Endothelial cell of umbilical vein (primary cell): ENCODE measurements around the gene LSP1.

Source experiments
- CTCF ChIP-seq, 2 donors: IDR thresholded peaks; 1 replicate in 1 of 2; 2 replicates in 1 of 2; pipeline ENCODE4 v1.5.1; 2011; ENCODE audit warnings: low read length in 2 of 2, mild to moderate bottlenecking in 2 of 2, moderate library complexity in 2 of 2, control low read depth in 1 of 2, inconsistent platforms in 1 of 2, low read depth in 1 of 2; ENCODE audit not compliant: insufficient read depth in 1 of 2; ENCODE audit errors: extremely low read depth in 1 of 2
- EZH2 ChIP-seq: IDR thresholded peaks from 2 replicates; pipeline ENCODE4 v1.6.1; 2012; ENCODE audit warnings: borderline replicate concordance, low read depth, mild to moderate bottlenecking, moderate library complexity, low read length, inconsistent platforms; ENCODE audit not compliant: severe bottlenecking
- MAX ChIP-seq: IDR thresholded peaks from 2 replicates; pipeline ENCODE4 v1.6.1; 2011; ENCODE audit not compliant: insufficient read depth, insufficient read length
- MYC ChIP-seq: IDR thresholded peaks from one replicate; pipeline ENCODE4 v1.6.1; 2011; ENCODE audit warnings: mild to moderate bottlenecking, low read depth, low read length
- POLR2A ChIP-seq: IDR thresholded peaks from 2 replicates; pipeline ENCODE4 v1.6.1; 2012; ENCODE audit warnings: low read depth, mild to moderate bottlenecking, control low read depth, low read length
- POLR2AphosphoS5 ChIP-seq: IDR thresholded peaks from 2 replicates; pipeline ENCODE4 v1.6.1; 2012; ENCODE audit warnings: low read depth, mild to moderate bottlenecking, control low read depth, low read length, moderate library complexity; ENCODE audit not compliant: insufficient read depth

GRCh38 chr11:1870326-1870696, 17.4 kb downstream of the LSP1 start:
- TF ChIP-seq POLR2A, result no peak
- TF ChIP-seq MAX, result no peak
- no peak for TF ChIP-seq POLR2AphosphoS5
- no peak for TF ChIP-seq CTCF (IDR thresholded peaks at IDR 0.05; ENCODE audit: extremely low read depth in 1 of 2, insufficient read depth in 1 of 2, low read depth in 1 of 2, low read length in 2 of 2)
- no peak for TF ChIP-seq MYC
- TF ChIP-seq EZH2, result no peak
